K562 (cell line): ENCODE results near the gene B3GLCT. TPM values are rescaled to one million over a fixed set of nuclear protein-coding genes. Genes with fewer than 3 reads are reported as not detected.

Source experiments
- ATAC-seq: fragments of 200-7000 bp; cut with Tn5 transposase; 3 replicates; pipeline ENCODE4 v1.9.1; 2020; ENCODE audit warnings: moderate library complexity
- BruUV-seq: library from RNA; stranded (reverse); fragments of 400-500 nt; replicated peaks from 2 replicates; lab custom pipeline; 2021; lab: Mats Ljungman, UMichigan
- CTCF ChIA-PET: fragments of 300-600 bp; formaldehyde crosslinking; extraction: SDS; loops from one replicate; lab custom pipeline; 2021; ENCODE audit warnings: low intra/inter-chr PET ratio; lab: Yijun Ruan, JAX
- POLR2A ChIA-PET: fragments of 300-600, 350-650 bp; sonication (Branson Sonifier 250); formaldehyde crosslinking; extraction: SDS; loops from one replicate; lab custom pipeline; 2021; ENCODE audit warnings: antibody characterized with exemption, inconsistent platforms; lab: Yijun Ruan, JAX
- DNase-seq, 4 experiments: peaks; one replicate each; pipeline versions ENCODE4 v3.0.0 to v3.0.0-alpha.2; 2011 to 2018; ENCODE audit warnings: low spot score in 3 of 4, mixed read lengths in 3 of 4; ENCODE audit errors: extremely low read depth in 1 of 4
- FAIRE-seq: peaks from 2 replicates; lab custom pipeline; 2011; peaks lifted over from hg19 to GRCh38; lab: Jason Lieb, UNC
- H2AFZ ChIP-seq: 2 replicates; pipeline ENCODE4 v1.6.0; 2011; ENCODE audit warnings: low read depth, low read length, control low read depth, inconsistent platforms
- H3K27ac ChIP-seq: fragments of 200-600 bp; 3 replicates; pipeline ENCODE4 v1.8.0; 2011; ENCODE audit warnings: low read depth, mild to moderate bottlenecking, control low read depth, inconsistent platforms, low read length, moderate library complexity, mixed read lengths; ENCODE audit errors: extremely low read depth
- H3K27me3 ChIP-seq, 2 experiments: fragments of 300-600 bp in 1 of 2; 2 replicates in 1 of 2; 3 replicates in 1 of 2; pipeline versions ENCODE4 v1.6.0 to v1.8.0; 2011; ENCODE audit warnings: inconsistent platforms in 2 of 2, low read length in 2 of 2, mild to moderate bottlenecking in 1 of 2, mixed read lengths in 1 of 2, moderate library complexity in 1 of 2; ENCODE audit not compliant: control insufficient read depth in 2 of 2, insufficient read depth in 2 of 2
- H3K36me3 ChIP-seq: fragments of 300-600 bp; 3 replicates; pipeline ENCODE4 v1.8.0; 2011; ENCODE audit warnings: mild to moderate bottlenecking, low read length, inconsistent platforms; ENCODE audit not compliant: control insufficient read depth, insufficient read depth
- H3K4me1 ChIP-seq, 2 experiments: fragments of 200-600 bp in 1 of 2; replicated peaks in 1 of 2; 2 replicates in 1 of 2; 3 replicates in 1 of 2; pipeline versions ENCODE4 v1.5.1 to v1.8.0; 2011; ENCODE audit warnings: inconsistent platforms in 2 of 2, low read length in 2 of 2, mild to moderate bottlenecking in 1 of 2, mixed read lengths in 1 of 2, moderate library complexity in 1 of 2; ENCODE audit not compliant: control insufficient read depth in 2 of 2, insufficient read depth in 2 of 2
- H3K4me2 ChIP-seq: 2 replicates; pipeline ENCODE4 v1.6.1; 2011; ENCODE audit warnings: low read length, control low read depth, inconsistent platforms, mixed read lengths; ENCODE audit not compliant: insufficient read depth
- H3K4me3 ChIP-seq: fragments of 200-600 bp; sonication (generic), shearing (Covaris generic); 2 replicates; pipeline ENCODE4 v1.5.1; 2016; ENCODE audit warnings: control low read depth, inconsistent platforms
- H3K79me2 ChIP-seq: fragments of 200-600 bp; 3 replicates; pipeline ENCODE4 v1.8.0; 2011; ENCODE audit warnings: low read length, inconsistent platforms; ENCODE audit not compliant: control insufficient read depth, insufficient read depth
- H3K9ac ChIP-seq, 2 experiments: 2 replicates each; pipeline versions ENCODE4 v1.6.0 to v1.6.1; 2011; ENCODE audit warnings: low read depth in 2 of 2, low read length in 2 of 2, control low read depth in 1 of 2, inconsistent platforms in 1 of 2, mild to moderate bottlenecking in 1 of 2, mixed read lengths in 1 of 2; ENCODE audit not compliant: insufficient read depth in 1 of 2
- H3K9me1 ChIP-seq: one replicate; pipeline ENCODE4 v1.6.0; 2011; ENCODE audit warnings: inconsistent platforms, mild to moderate bottlenecking, low read length, moderate library complexity; ENCODE audit not compliant: control insufficient read depth, insufficient read depth
- H3K9me3 ChIP-seq: replicated peaks from 2 replicates; pipeline ENCODE4 v1.5.1; 2011; ENCODE audit warnings: low read depth, low read length, inconsistent platforms; ENCODE audit not compliant: control insufficient read depth, insufficient read depth
- H4K20me1 ChIP-seq: replicated peaks from 2 replicates; pipeline ENCODE4 v1.6.1; 2011; ENCODE audit warnings: low read length, inconsistent platforms, mixed read lengths; ENCODE audit not compliant: control insufficient read depth, insufficient read depth
- BDP1 ChIP-seq: IDR thresholded peaks from 3 replicates; pipeline ENCODE4 v1.6.1; 2011; ENCODE audit not compliant: insufficient read length, insufficient read depth
- CREBBP ChIP-seq: IDR thresholded peaks from one replicate; pipeline ENCODE4 v1.6.1; 2012; ENCODE audit warnings: low read depth, mild to moderate bottlenecking, control low read depth, inconsistent platforms, low read length
- GATAD2B ChIP-seq: fragments of 450-650 bp; IDR thresholded peaks from 2 replicates; pipeline ENCODE4 v1.6.1; 2017; ENCODE audit warnings: mild to moderate bottlenecking, borderline replicate concordance
- JUND ChIP-seq, 2 experiments: IDR thresholded peaks; 2 replicates in 1 of 2; 3 replicates in 1 of 2; pipeline ENCODE4 v1.6.1; 2011; ENCODE audit warnings: borderline replicate concordance in 2 of 2, low read depth in 2 of 2, low read length in 2 of 2, improper control_type of control experiment in 1 of 2, missing biosample characterization in 1 of 2, missing genetic modification characterization in 1 of 2, missing genetic modification reagents in 1 of 2
- MAFK ChIP-seq: IDR thresholded peaks from 2 replicates; pipeline ENCODE4 v1.6.1; 2011; ENCODE audit warnings: low read length, improper control_type of control experiment
- NCOA1 ChIP-seq: fragments of 450-650 bp; IDR thresholded peaks from 2 replicates; pipeline ENCODE4 v1.6.1; 2016; ENCODE audit warnings: low read depth
- RCOR1 ChIP-seq, 2 experiments: IDR thresholded peaks; 2 replicates each; pipeline ENCODE4 v1.6.1; 2012; ENCODE audit warnings: low read depth in 2 of 2, low read length in 2 of 2, borderline replicate concordance in 1 of 2, improper control_type of control experiment in 1 of 2
- RNF219 ChIP-seq: fragments of 250-450 bp; sonication (Bioruptor Pico); IDR thresholded peaks from 2 replicates; pipeline ENCODE4 v1.5.0; 2022; ENCODE audit warnings: mild to moderate bottlenecking
- SMARCA4 ChIP-seq: fragments of 450-650 bp; IDR thresholded peaks from 2 replicates; pipeline ENCODE4 v1.6.1; 2016
- TARDBP ChIP-seq: fragments of 450-650 bp; IDR thresholded peaks from 2 replicates; pipeline ENCODE4 v1.6.1; 2016
- TEAD4 ChIP-seq, 2 experiments: sonication (generic) in 1 of 2; formaldehyde crosslinking in 1 of 2; IDR thresholded peaks; 2 replicates each; pipeline versions ENCODE4 v1.6.1 to v1.8.0; 2012 to 2022; ENCODE audit warnings: borderline replicate concordance in 1 of 2, inconsistent platforms in 1 of 2, low read length in 1 of 2, mild to moderate bottlenecking in 1 of 2, missing genetic modification reagents in 1 of 2
- U2AF1 ChIP-seq: fragments of 200-400 bp; formaldehyde crosslinking; optimal IDR thresholded peaks from 2 replicates; pipeline ENCODE3; 2017; ENCODE audit warnings: mild to moderate bottlenecking, low read depth, low read length, moderate library complexity
- UBTF ChIP-seq, 2 experiments: IDR thresholded peaks; 2 replicates each; pipeline ENCODE4 v1.6.1; 2012; ENCODE audit warnings: improper control_type of control experiment in 2 of 2, low read depth in 2 of 2, low read length in 2 of 2, borderline replicate concordance in 1 of 2
- WGBS: fragments of 100-300 bp; shearing (Covaris generic); methylation state at CpG from one replicate; pipeline ENCODE4 v1.1.6; 2016; ENCODE audit warnings: low coverage, mixed read lengths; ENCODE audit not compliant: insufficient coverage; ENCODE audit errors: missing lambda C conversion rate; 5-methylcytosine and 5-hydroxymethylcytosine counted together
- in situ Hi-C: fragments of 300-500 bp; cut with MboI; formaldehyde crosslinking; loops from 4 replicates; pipeline ENCODE4 v1.15.0; 2018; ENCODE audit warnings: inconsistent platforms, mixed read lengths
- intact Hi-C: fragments of 100-400 bp; cut with micrococcal nuclease; formaldehyde crosslinking; loops from 2 replicates; pipeline ENCODE4 v1.14.2; 2022
- polyA plus RNA-seq, 8 experiments: library from polyadenylated mRNA; depleted of rRNA in 4 of 8; stranded (reverse) in 5 of 8; unstranded in 3 of 8; fragments of >200 nt; fragmentation: Nextera tagmentation in 2 of 8; fragmentation: Illumina TruSeq in 1 of 8; extraction: Ambion mirVana in 2 of 8; extraction: Trizol in 1 of 8; gene quantifications; 2 replicates each; pipeline versions ENCODE4 v1.2.1 to v1.2.3, GENCODE V29; 2011 to 2014; ENCODE audit warnings: inconsistent platforms in 1 of 8, missing spikeins in 1 of 8
- total RNA-seq, 7 experiments: library from RNA; depleted of rRNA in 6 of 7; stranded (reverse); fragments of >200 nt in 6 of 7; fragmentation: Illumina TruSeq in 2 of 7; extraction: Trizol in 2 of 7; gene quantifications; 2 replicates each; pipeline versions ENCODE4 v1.2.1 to v1.2.3, GENCODE V29; 2011 to 2021; ENCODE audit warnings: low replicate concordance in 1 of 7
- TF ChIP-seq, protein P1 (sequence below): fragments of 450-650 bp; IDR thresholded peaks from 2 replicates; pipeline ENCODE4 v1.6.1; 2016

The B3GLCT gene
- total and polyA plus RNA-seq, 9 of the 15 experiments (the other 6 are each of a cell fraction or from before 2014, with no cell fraction given): 1.1 to 5.1 (median 2.9) TPM

DNA sequence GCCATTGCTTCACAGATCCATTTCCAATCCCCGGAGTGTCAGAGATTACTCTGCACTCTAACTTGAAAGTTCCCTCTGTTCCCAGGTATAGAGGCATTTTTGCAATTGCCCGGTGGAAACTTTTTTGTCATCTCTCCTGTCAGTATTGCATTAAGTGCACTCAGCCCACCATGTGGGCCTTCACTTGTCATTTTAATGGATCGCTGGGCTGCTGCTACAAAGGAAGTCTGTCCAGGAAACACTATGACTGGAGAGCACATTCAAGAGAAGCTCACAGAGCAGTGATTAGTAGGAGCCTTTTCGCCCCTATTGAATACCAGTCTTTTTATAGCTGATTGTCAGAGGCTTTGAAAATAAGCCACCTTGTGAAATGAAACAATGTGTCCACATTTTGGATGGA is 180.9 kb downstream of the B3GLCT start:
- peaks cover 0 to 4% of the 10 kb centered on the region in 2 experiments; a peak in 1 of 5 replicates for H3K27me3 ChIP-seq
- 0% methylated on average over 4 of the region's 4 CpGs for WGBS

More for the DNA sequence above, 180.9 kb downstream of the B3GLCT start:
- Histone ChIP-seq H3K9me3 (no peaks in the 10 kb centered on the region), H3K36me3 (no peaks in the 10 kb centered on the region), H4K20me1 (no peaks in the 10 kb centered on the region), H3K27ac (no peak overlapping the region), H3K4me1 (no peaks in the 10 kb centered on the region), H3K4me2 (no peak overlapping the region), H3K9me1 (no peaks in the 10 kb centered on the region), H3K4me3 (no peak overlapping the region), H3K9ac (no peak overlapping the region), H2AFZ (no peak overlapping the region), H3K79me2 (no peaks in the 10 kb centered on the region)
- DNase-seq: no peak
- no TSS peak for BruUV-seq
- intact Hi-C loops: no loop called here
- in situ Hi-C loops: no loop called here
- ChIA-PET POLR2A (no interaction called here), CTCF (no interaction called here)
- TF ChIP-seq JUND (IDR thresholded peaks at IDR 0.05; ENCODE audit: borderline replicate concordance, low read depth, low read length): no peak
- TF ChIP-seq JUND (tag; IDR thresholded peaks at IDR 0.05; ENCODE audit: borderline replicate concordance, low read depth, low read length): no peak
- no peak for TF ChIP-seq TARDBP
- no peak for TF ChIP-seq CREBBP
- TF ChIP-seq TEAD4 (IDR thresholded peaks at IDR 0.05; ENCODE audit: low read length): no peak
- TF ChIP-seq TEAD4 (CRISPR knock-in tag; IDR thresholded peaks at IDR 0.05; ENCODE audit: borderline replicate concordance): no peak
- TF ChIP-seq U2AF1: no peak
- TF ChIP-seq RCOR1 (IDR thresholded peaks at IDR 0.05; ENCODE audit: borderline replicate concordance in 1 of 2, low read depth in 2 of 2, low read length in 2 of 2): no peak
- TF ChIP-seq SMARCA4: no peak
- no peak for TF ChIP-seq RNF219 (CRISPR knock-in tag)
- TF ChIP-seq UBTF (IDR thresholded peaks at IDR 0.05; ENCODE audit: borderline replicate concordance in 1 of 2, low read depth in 2 of 2, low read length in 2 of 2): no peak
- TF ChIP-seq BDP1: no peak
- TF ChIP-seq GATAD2B: no peak
- no peak for TF ChIP-seq NCOA1
- TF ChIP-seq MAFK: no peak
- TF ChIP-seq, protein P1, sequence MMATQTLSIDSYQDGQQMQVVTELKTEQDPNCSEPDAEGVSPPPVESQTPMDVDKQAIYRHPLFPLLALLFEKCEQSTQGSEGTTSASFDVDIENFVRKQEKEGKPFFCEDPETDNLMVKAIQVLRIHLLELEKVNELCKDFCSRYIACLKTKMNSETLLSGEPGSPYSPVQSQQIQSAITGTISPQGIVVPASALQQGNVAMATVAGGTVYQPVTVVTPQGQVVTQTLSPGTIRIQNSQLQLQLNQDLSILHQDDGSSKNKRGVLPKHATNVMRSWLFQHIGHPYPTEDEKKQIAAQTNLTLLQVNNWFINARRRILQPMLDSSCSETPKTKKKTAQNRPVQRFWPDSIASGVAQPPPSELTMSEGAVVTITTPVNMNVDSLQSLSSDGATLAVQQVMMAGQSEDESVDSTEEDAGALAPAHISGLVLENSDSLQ: no peak
- FAIRE-seq: no peak
- no peak for ATAC-seq
